ENCODE data around the gene RBM15B. TPM values are rescaled to one million over a fixed set of nuclear protein-coding genes. Genes with fewer than 3 reads are reported as not detected.

Gene RBM15B
- total and polyA plus RNA-seq, 9 of the 15 experiments (the other 6 are each of a cell fraction or from before 2014, with no cell fraction given): 1.8 to 21.0 (median 10.5) TPM

DNA sequence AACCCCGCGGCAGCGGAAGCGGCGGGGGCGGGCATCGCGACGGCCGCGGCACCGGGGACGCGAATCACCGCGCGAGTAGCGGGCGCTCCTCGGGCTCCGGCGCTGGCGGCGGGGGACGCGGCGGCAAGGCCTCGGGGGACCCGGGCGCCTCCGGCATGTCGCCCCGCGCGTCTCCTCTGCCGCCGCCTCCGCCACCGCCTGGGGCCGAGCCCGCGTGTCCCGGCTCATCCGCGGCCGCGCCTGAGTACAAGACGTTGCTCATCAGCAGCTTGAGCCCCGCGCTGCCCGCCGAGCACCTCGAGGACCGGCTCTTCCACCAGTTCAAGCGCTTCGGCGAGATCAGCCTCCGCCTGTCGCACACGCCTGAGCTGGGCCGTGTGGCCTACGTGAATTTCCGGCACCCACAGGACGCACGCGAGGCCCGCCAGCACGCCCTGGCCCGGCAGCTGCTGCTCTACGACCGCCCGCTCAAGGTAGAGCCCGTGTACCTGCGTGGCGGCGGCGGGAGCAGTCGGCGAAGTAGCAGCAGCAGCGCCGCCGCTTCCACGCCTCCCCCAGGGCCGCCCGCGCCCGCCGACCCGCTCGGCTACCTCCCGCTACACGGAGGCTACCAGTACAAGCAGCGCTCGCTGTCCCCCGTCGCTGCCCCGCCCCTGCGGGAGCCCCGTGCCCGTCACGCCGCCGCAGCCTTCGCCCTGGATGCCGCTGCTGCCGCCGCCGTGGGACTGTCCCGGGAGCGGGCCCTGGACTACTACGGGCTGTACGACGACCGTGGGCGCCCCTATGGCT lies 675 bp downstream of the RBM15B start (continued):
- TF ChIP-seq KAT7 (CRISPR knock-in tag; IDR thresholded peaks at IDR 0.05; ENCODE audit: borderline replicate concordance): peak; percentile 68; the same call in 1 of the 2 replicates
- TF ChIP-seq, protein P1, sequence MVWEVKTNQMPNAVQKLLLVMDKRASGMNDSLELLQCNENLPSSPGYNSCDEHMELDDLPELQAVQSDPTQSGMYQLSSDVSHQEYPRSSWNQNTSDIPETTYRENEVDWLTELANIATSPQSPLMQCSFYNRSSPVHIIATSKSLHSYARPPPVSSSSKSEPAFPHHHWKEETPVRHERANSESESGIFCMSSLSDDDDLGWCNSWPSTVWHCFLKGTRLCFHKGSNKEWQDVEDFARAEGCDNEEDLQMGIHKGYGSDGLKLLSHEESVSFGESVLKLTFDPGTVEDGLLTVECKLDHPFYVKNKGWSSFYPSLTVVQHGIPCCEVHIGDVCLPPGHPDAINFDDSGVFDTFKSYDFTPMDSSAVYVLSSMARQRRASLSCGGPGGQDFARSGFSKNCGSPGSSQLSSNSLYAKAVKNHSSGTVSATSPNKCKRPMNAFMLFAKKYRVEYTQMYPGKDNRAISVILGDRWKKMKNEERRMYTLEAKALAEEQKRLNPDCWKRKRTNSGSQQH (CRISPR knock-in tag; IDR thresholded peaks at IDR 0.05): no peak
- no peak for TF ChIP-seq ZNF354B (CRISPR knock-in tag; IDR thresholded peaks at IDR 0.05)
- TF ChIP-seq, protein P2, sequence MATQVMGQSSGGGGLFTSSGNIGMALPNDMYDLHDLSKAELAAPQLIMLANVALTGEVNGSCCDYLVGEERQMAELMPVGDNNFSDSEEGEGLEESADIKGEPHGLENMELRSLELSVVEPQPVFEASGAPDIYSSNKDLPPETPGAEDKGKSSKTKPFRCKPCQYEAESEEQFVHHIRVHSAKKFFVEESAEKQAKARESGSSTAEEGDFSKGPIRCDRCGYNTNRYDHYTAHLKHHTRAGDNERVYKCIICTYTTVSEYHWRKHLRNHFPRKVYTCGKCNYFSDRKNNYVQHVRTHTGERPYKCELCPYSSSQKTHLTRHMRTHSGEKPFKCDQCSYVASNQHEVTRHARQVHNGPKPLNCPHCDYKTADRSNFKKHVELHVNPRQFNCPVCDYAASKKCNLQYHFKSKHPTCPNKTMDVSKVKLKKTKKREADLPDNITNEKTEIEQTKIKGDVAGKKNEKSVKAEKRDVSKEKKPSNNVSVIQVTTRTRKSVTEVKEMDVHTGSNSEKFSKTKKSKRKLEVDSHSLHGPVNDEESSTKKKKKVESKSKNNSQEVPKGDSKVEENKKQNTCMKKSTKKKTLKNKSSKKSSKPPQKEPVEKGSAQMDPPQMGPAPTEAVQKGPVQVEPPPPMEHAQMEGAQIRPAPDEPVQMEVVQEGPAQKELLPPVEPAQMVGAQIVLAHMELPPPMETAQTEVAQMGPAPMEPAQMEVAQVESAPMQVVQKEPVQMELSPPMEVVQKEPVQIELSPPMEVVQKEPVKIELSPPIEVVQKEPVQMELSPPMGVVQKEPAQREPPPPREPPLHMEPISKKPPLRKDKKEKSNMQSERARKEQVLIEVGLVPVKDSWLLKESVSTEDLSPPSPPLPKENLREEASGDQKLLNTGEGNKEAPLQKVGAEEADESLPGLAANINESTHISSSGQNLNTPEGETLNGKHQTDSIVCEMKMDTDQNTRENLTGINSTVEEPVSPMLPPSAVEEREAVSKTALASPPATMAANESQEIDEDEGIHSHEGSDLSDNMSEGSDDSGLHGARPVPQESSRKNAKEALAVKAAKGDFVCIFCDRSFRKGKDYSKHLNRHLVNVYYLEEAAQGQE (IDR thresholded peaks at IDR 0.05; ENCODE audit: borderline replicate concordance): no peak
- TF ChIP-seq, protein P2 (CRISPR knock-in tag; IDR thresholded peaks at IDR 0.05; ENCODE audit: low read depth): 0 out of 2 replicates have a peak, but pooled peaks have one; percentile 18
- no peak for TF ChIP-seq MXI1 (IDR thresholded peaks at IDR 0.05; ENCODE audit: low read depth, low read length)
- TF ChIP-seq POLR3G (IDR thresholded peaks at IDR 0.05; ENCODE audit: extremely low read depth, insufficient read length, insufficient replicate concordance): no peak
- TF ChIP-seq SAP30 (IDR thresholded peaks at IDR 0.05; ENCODE audit: borderline replicate concordance, insufficient read depth, low read depth, low read length, poor library complexity, severe bottlenecking): peak; percentile 31

Measured in K562 (cell line).